ENCODE data around the gene DPH6. TPM values are rescaled to one million over a fixed set of nuclear protein-coding genes. Genes with fewer than 3 reads are reported as not detected.

Gene DPH6
- total RNA-seq, 2 experiments from 2014 or later = 6.3 to 9.7 TPM

Small RNA genes lying within 50 kb of the gene (microRNA-seq; reads per million reads assigned to microRNA genes)
- not detected for gene MIR3942
